ENCODE measurements around the gene TCF4. TPM values are rescaled to one million over a fixed set of nuclear protein-coding genes. Genes with fewer than 3 reads are reported as not detected.

The TCF4 gene
- total RNA-seq, 4 donors from 2014 or later, result 60.9 to 98.4 (median 83.4) TPM

- no peak for DNase-seq (ENCODE audit: low spot score in 2 of 2)
- H3K4me3 ChIP-seq (ENCODE audit: low read depth, poor library complexity, severe bottlenecking), result no peak overlapping the region
- intact Hi-C loops (cut with DNase I; ENCODE audit: low total_unique reads), result no loop called here
- WGBS, 2 donors, result 80 to 85% methylated on average over 1 of the region's 1 CpG
- TF ChIP-seq POLR2A (IDR thresholded peaks at IDR 0.05), result no peak
- no peak for TF ChIP-seq CTCF (IDR thresholded peaks at IDR 0.05)
Observed at GRCh38 chr18:55427951-55428350, 160.0 kb downstream of the TCF4 start.

- TF ChIP-seq CTCF (IDR thresholded peaks at IDR 0.05) (no peak), POLR2A (IDR thresholded peaks at IDR 0.05) (no peak)
- H3K4me3 ChIP-seq (ENCODE audit: low read depth, poor library complexity, severe bottlenecking), result no peak overlapping the region
- WGBS, 2 donors, result 93 to 98% methylated on average over 3 of the region's 3 CpGs
- DNase-seq (ENCODE audit: low spot score in 2 of 2), result no peak
- intact Hi-C loops (cut with DNase I; ENCODE audit: low total_unique reads), result no loop called here
Observed at GRCh38 chr18:55425698-55426097, 162.3 kb downstream of the TCF4 start.

- intact Hi-C loops (cut with DNase I; ENCODE audit: low total_unique reads), result loop anchor here (5.0 kb wide), 1 partner anchor 165 kb away; the partner anchor contains the start of gene TCF4
- TF ChIP-seq CTCF (IDR thresholded peaks at IDR 0.05) (no peak), POLR2A (IDR thresholded peaks at IDR 0.05) (no peak)
- DNase-seq (ENCODE audit: low spot score in 2 of 2), result peak in 1 of 2 donors; percentile 51
- no peak overlapping the region for H3K4me3 ChIP-seq (ENCODE audit: low read depth, poor library complexity, severe bottlenecking)
- WGBS, 2 donors, result 9 to 10% methylated on average over 13 of the region's 13 CpGs
Observed at GRCh38 chr18:55422456-55423180, 165.4 kb downstream of the TCF4 start.

- WGBS, 2 donors, result 13 to 16% methylated on average over 8 of the region's 8 CpGs
- TF ChIP-seq CTCF (IDR thresholded peaks at IDR 0.05) (no peak), POLR2A (IDR thresholded peaks at IDR 0.05) (no peak)
- intact Hi-C loops (cut with DNase I; ENCODE audit: low total_unique reads), result loop anchor here (5.0 kb wide), 1 partner anchor 165 kb away; the partner anchor contains the start of gene TCF4
- no peak overlapping the region for H3K4me3 ChIP-seq (ENCODE audit: low read depth, poor library complexity, severe bottlenecking)
- DNase-seq (ENCODE audit: low spot score in 2 of 2), result peak in 1 of 2 donors; percentile 73
Observed at GRCh38 chr18:55421615-55422419, 166.2 kb downstream of the TCF4 start.

GRCh38 chr18:55421308-55421614, 166.7 kb downstream of the TCF4 start:
- no peak for DNase-seq (ENCODE audit: low spot score in 2 of 2)
- WGBS, 2 donors, result 23 to 26% methylated on average over 4 of the region's 4 CpGs
- no peak overlapping the region for H3K4me3 ChIP-seq (ENCODE audit: low read depth, poor library complexity, severe bottlenecking)
- no peak for TF ChIP-seq POLR2A (IDR thresholded peaks at IDR 0.05)
- no peak for TF ChIP-seq CTCF (IDR thresholded peaks at IDR 0.05)
- intact Hi-C loops (cut with DNase I; ENCODE audit: low total_unique reads), result loop anchor here (5.0 kb wide), 1 partner anchor 166 kb away; the partner anchor contains the start of gene TCF4
